ENCODE results near the gene KIF12.

The KIF12 gene

GRCh38 chr9:114102484-114102883 lies 3.4 kb upstream of the KIF12 start:
- DNase-seq = no peak

GRCh38 chr9:114100536-114100935 lies 1.4 kb upstream of the KIF12 start:
- DNase-seq = no peak

GRCh38 chr9:114099669-114100270 lies 678 bp upstream of the KIF12 start:
- no peak for DNase-seq

GRCh38 chr9:114098021-114098935 lies 814 bp downstream of the KIF12 start:
- no peak for DNase-seq

- no peak for DNase-seq
Observed at GRCh38 chr9:114097613-114098020, 1.5 kb downstream of the KIF12 start.

DNA sequence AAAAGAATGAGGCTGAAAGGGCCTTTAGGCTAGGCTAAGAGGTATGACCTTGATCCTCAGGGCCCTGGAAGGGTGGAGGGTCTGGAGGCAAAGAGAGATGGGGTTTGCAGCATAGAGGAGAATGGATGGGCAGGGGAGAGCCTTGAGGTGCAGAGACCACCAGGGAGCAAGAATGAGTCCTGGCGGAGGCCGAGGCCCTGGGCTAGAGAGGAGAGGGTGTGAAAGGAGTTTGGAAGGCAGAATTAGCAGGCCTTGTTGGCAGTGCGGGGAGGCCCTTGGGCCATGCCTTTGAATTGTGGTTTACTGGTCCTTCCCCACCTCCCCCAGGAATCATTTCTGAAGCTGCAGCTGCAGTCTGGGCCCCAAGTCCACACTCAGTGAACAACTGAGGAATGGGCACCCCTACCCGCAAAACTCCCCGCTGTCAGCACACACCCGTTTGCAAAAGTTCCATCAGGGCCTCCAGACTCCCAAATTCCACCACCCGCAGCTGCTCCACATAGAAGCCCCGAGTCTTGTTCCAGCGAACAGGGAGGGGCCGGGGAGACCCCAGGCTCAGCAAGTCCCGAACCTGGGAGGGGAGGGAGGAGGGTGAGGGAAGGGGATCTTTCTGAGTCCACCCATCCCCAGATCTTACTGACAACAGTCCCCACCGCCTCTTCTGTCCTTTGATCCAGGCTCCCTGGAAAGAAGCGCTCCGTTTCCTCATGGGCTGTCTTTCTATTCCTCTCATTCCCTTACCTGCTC lies 2.1 kb downstream of the KIF12 start:
- no peak for DNase-seq

DNA sequence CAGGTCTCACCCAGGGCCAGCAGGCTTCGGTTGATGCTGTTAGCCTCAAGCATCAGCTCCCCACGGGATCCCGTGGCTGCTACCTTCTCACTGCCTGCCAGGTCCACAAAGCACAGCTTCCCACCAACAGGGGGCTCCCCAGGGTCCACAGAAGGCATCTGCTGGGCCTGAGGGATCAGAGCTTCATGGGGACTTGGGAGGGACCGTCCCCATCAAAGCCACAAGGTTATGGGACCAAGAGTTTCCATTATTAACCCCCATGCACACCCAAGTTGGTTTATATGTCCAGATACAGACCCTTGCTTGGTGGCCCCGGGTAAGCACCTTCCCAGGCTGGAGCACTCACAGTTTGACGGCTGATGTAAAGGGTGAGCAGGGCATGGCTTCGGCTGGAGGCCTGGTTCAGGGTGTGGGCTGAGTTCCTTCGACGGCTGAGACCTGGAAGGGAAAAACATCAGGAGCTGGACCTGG lies 3.0 kb downstream of the KIF12 start:
- DNase-seq = no peak

DNA sequence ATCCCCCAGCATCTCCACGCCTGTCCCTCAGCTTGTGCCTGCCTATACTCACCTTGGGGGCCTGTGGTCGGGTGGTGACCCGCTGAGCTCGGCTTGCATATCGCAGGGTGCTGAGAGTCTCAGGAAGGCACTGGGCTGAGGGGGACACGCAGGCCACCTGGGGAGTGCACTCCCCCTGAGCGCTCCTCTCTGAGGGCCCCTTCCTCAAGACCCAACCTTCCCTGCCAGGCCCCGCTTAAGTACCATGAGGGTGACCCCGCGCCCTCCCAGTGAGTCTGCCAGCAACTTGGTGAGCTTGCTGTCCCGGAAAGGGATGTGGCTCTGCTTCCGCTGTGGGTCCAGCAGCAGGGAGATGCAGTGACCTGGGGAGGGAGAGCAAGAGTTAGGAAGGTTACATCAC lies 4.1 kb downstream of the KIF12 start:
- DNase-seq = no peak

- DNase-seq = no peak
Observed at GRCh38 chr9:114093761-114094505, 5.2 kb downstream of the KIF12 start.

GRCh38 chr9:114093031-114093471 lies 6.0 kb downstream of the KIF12 start:
- no peak for DNase-seq

- DNase-seq = no peak
Observed at GRCh38 chr9:114092336-114092735, 6.8 kb downstream of the KIF12 start.

DNA sequence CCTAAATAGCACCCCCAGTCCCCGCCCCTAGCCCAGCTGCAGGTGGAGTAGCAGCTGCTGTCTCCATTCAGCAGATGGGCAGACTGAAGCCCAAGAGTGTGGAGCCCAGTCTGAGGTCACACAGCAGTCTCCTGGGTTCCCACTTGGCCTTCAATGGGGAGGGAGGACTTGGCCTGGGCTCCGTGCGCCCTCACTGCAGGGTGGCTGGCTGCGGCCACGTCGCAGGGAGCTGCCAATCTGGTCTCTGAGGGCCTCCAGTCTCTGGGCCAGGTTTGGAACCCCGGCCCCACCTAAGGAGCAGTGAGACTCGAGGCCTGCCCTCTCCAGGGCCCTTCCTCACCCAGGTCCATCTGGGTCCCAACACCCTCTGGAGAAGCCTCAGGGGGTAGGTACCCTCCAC lies 7.4 kb downstream of the KIF12 start:
- DNase-seq = no peak

DNA sequence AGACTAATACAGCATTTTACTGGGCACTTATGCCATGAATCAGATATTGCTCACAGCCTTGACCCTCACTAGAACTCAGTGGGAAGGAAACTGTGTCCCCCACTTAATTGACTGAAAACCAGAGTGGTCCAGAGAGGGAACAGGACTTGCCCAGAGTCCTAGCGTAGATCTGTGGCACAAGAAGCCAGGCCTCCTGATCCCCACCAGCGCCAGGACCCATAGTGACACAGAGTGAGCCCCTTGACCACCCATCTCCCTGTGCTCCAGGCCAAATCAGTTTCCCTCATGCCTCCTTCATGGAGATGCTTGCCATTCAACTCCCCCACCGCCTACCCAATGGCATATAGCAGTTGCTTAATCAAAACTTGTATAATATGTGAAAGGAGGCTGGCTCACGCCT lies 8.3 kb downstream of the KIF12 start:
- DNase-seq = no peak

DNA sequence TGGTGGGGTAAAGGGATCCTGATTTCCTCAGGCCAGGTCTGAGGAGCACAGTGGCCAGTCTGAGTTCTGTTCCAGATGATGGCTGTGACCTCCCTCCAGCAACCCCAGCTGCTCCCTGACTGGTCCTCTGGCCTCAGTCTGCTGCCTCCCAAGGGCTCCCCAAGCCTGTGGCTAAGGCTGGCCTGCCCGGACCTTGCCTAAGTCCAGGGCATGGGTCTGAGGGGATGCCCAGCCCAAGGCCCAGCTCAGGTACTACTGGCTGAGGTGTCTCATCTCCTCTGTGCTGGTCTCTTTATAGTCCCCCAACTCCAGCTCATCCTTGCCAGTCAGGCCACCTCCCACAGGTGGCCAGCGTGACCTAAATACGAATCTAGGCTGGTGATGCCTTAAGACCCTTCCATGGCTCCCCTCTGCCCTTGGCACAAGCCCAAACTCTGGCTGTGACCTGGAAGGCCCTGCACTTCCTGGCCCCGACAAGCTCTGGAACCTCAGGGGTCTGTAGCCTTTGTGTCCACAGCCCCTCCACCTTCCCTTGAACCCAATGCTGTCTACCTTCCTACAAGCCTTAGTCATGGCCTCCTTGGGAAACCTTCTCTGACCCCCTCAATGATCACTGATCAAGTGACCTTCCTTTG lies 9.8 kb downstream of the KIF12 start:
- no peak for DNase-seq

DNA sequence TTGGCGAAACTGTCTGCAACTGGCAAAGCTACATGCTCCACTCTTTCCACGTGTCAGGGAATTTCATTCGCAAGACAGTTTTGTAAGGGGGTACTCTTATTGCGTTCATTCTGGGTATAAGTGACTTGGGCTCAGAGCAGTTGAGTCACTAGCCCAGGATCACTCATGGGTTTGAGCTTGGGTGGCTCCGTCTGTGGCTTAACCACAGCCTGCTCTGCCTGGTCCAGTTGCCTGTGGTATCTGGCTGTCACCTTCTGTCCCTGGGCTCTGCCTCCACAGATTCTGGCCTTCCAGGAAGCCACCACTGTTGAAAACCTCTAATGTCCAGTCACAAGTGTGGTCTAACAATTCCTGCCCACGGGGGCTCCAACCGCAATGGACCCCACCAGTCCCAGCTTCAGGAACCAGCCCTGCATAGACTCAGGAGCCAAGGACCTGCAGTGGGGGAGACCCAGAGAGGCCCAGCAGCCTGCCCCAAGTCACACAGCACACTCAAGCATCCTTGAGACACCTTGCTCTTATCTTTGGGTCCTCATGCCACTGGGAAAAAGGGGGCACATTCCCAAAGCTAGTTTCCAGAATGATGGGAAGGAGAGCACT lies 10.4 kb downstream of the KIF12 start:
- DNase-seq = no peak

GRCh38 chr9:114087721-114088120 lies 11.4 kb downstream of the KIF12 start:
- no peak for DNase-seq

GRCh38 chr9:114086607-114087006 lies 12.5 kb downstream of the KIF12 start:
- DNase-seq = no peak

DNA sequence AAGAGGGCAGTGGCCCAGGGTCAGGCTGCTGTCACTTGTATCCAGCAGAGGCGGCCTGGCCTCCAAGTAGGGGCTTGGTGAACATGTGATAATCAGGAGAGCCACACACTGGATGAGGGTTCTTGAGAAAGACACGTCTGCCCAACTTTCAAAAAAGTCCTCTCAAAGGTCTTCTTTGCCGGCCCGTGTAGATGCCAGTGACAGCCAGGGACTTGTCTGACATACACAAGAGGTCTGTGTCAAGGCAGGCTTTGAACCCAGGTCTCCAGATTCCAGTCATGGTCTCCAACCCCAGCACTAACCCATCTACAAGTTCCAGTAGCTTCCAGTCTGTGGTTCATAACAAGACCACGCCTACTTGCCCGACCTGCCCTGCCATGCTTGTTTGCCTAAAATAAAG lies 13.1 kb downstream of the KIF12 start:
- DNase-seq = no peak

- no peak for DNase-seq
Observed at GRCh38 chr9:114085387-114085789, 13.7 kb downstream of the KIF12 start.

DNA sequence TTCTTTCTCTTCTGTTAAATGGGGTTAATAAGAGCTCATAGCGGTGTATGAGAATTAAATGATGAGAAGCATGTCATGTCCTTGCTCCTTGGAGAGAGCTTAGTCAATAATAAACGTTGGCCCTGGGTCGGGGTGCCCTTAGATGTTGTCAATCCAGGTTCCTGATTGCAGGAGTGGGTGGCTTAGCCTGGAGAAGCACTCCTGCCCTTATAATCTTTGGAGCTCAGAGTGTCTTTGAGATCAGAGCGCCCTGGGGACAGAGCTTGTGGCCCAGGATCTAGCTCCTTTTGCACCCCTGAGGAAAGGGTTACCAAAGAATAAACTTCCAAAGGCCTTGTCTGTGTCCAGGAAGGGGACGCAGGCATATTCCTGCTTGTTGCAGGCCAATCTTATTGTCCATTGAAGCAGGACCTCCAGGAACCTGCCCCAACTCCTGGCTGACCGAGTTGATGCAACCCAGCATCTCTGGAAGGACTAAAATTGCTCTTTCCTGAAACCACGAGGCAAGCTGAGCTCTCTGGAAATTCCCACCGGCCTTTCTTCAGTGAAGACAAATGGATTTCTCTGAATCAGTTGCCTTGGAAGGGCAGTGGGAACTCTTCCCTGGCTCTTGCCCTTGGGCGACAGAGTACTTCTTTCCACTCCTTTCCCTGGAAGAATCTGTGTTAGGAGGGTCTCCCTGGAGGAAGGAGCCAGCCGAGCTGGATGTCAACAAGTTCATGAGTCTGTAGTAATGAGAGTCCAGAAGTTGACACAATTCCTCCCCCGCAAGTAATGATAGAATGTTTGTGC lies 14.6 kb downstream of the KIF12 start:
- no peak for DNase-seq

DNA sequence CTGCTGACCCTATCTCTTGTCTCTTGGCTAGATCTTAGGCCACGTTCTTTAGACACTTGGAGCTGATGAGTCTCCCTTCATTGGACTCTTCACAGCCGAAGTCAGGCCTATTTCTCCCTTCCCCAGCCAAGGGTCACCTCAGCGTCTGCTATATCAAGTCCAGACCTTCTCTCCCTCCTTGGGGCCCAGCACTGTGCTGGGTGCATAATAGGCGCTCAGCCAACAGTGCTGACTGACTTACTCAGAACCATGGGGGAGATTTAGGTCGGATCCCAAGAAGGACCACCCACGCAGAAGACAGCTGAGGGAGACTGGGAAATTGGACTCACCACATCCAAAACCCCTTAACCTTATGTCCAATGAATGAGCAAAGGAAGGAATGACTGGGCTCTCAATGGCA lies 15.4 kb downstream of the KIF12 start:
- no peak for DNase-seq
